ENCODE results near the gene BICD1.

Gene BICD1

DNA sequence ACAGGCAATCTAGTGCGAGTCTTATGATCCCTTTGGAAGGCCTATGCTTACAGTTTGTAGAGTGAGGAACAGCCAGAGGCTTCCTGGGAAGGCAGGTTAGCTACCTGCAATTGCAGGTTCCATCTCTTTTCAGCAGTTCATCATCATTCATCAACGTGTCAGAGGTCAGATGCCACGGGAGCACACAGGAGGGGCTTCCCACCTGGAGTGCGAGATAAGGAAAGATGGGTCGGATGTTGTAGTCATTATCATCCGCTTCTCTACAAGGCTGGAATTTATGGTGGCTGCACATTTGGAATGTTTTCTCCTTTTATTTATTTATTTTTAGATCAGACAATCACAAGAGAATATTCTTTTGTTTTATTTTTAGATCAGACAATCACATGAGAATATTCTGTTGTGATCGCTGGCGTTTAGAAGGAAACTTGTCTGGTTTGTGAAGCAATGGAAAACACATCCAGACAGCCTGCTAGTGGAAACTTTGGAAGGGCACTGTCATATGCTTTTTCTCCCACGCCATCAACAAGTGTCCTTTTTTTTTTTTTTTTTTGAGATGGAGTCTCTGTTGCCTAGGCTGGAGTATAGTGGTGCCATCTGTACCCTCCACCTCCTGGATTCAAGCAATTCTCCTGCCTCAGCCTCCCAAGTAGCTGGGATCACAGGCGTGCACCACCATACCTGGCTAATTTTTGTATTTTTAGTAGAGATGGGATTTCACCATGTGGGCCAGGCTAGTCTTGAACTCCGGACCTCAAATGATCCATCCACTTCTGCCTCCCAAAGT, 1.9 kb upstream of the BICD1 start:
- DNase-seq = no peak

DNA sequence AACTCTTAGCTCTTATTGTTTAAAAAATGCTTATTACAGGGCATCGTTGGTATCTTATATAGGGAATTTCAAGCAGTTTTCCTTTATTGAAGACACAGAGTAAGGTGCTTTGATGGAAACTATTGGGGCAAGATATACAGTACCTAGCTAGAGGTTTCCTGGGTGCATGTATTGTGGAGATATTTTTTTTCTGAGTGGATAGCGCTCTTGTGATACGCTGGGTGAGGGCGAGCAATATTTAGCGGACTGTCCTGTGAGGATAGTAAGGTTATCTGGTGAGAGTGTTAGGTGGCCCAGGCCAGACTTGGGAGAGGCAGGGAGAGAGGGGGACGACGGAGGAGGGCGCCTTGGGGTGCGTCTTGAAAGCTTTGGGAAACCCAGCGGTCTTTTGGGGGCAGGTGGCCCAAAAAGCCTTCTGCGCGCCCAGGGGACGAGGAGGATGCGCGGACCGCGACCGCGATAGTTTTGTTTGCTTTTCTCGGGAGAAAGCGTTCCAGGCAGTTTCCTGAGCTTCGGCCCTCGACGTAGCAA, 596 bp upstream of the BICD1 start:
- DNase-seq = no peak

DNA sequence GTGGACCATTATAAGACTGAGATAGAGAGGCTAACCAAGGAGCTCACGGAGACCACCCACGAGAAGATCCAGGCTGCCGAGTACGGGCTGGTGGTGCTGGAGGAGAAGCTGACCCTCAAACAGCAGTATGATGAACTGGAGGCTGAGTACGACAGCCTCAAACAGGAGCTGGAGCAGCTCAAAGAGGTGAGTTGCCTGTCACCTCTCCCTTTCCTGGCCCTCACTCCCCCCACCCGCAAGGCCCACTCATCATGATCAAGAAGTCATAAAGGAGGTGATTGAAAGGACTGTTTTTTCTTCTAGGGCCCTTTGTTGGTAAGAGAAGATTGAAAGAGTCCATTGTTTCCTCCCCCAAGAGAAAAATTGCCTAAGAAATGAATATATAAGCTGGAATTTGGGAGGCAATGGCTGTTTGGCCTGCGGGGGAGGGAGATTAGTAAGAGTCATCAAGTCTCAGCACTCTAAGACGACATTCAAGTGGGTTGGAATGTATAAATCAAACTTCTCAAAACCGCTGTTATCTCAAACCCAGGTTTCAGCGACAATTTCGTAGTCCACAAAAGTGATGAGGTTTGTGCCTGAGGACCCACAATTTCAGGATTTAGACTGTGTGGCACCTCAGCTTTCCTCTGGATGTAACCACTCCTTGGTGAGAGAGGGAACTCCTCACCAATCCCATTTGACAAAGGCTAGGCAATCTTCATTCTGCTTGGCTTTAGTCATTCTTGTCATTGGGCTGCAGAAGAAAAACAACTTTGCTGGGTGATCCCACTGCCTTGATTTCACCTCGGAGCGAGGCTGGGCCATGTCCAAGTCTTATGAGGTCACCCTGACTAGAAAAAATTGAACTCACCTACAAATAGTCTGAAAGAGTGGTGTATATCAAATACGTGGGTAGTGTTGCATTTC, 966 bp downstream of the BICD1 start:
- peak; percentile 12 for DNase-seq

DNA sequence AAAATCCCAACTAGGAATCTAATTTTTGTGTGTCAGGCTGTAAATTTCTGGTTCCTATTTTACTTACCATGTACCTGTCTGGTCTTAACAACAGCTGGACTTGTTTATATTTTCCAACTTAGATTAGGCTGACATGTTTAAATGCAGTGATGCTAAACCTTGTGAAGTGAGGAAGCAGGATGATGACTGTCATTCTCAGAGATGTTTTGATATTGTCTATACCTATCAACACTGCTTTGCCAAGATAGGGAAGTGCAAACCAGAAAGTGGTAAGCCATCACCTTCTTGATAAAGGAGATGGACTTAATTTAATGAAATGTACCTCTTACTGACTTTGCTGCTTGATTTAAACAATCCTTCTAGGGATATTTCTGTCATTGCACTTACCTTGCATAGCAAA, 2.1 kb downstream of the BICD1 start:
- DNase-seq = no peak

- DNase-seq = no peak
These were observed 3.8 kb downstream of the BICD1 start for GRCh38 chr12:32110417-32110816.

GRCh38 chr12:32110942-32111341, 4.3 kb downstream of the BICD1 start:
- no peak for DNase-seq

DNA sequence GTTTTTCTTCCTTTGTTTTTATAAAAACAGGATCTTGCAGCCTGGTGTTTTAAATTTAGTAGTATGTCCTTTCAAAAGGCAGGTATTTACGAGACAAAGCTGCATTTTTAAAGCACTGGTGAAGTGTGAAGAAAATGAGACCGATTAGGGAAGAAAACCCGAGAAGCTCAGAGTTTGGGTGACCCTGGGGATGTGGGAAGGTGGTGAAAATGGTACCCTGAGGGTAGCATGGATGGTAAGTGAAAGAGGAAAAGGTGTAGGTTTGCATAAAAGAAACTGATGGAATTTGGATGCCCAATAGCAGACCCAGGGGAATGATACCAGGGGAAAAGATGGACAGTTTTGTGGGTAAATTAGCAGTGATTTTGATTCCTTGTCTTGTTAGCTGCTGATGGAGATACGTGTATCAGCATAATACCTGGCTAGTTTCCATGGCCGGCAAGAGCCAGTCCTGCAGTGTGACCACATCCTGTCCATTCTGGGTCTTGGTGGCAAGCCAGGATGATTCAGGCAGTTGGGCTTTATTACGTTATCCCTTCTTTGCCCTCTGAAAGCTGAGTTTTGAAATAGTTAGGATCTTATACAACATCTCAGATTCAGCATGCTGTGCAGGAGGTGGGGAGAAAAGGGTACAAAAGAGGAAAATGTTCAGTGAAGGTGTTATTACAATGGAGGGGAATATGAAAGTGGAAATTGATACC, 8.9 kb downstream of the BICD1 start:
- no peak for DNase-seq

- DNase-seq = no peak
These were observed 10.2 kb downstream of the BICD1 start for GRCh38 chr12:32116897-32117296.

GRCh38 chr12:32117316-32117715, 10.7 kb downstream of the BICD1 start:
- no peak for DNase-seq

- DNase-seq = no peak
These were observed 12.2 kb downstream of the BICD1 start for GRCh38 chr12:32118806-32119205.

DNA sequence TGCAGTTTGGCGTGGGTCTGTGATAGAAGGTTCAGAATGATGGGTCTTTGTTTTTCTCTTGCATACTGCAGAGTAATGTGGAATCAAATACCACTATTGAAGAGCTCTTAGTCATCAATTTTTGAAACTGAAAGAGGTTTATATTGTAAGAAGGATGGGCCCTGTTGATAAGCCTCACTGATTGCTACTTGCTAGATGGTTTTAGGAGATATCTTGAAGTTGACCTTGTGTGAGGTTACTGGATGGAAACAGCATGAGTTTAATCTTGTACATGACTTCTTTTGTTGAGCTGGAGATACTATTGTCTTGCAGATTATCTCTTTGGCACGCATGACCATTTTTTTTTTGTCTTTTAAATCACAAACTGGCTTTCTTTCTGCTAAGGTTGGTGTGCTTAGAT, 13.8 kb downstream of the BICD1 start:
- no peak for DNase-seq

DNA sequence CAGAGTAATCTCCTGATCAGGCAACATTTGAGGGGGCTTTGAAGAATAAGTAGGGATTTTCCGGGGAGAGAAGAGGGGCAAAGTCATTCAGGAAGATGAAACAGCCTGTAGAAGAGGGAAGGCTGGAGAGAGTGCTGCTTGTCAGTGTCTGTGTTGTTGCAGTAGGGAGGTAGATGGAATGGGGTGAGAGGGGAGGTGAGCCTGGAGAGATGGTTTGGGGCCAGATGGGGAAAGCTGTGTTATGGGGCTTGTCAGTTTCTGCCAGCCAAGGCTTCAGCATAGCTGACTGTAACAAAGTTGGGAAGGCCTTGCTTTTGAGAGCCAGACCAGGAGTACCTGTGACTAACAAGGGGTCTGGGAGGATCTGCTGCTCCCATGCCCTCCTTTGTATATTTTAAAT, 18.0 kb downstream of the BICD1 start:
- no peak for DNase-seq

DNA sequence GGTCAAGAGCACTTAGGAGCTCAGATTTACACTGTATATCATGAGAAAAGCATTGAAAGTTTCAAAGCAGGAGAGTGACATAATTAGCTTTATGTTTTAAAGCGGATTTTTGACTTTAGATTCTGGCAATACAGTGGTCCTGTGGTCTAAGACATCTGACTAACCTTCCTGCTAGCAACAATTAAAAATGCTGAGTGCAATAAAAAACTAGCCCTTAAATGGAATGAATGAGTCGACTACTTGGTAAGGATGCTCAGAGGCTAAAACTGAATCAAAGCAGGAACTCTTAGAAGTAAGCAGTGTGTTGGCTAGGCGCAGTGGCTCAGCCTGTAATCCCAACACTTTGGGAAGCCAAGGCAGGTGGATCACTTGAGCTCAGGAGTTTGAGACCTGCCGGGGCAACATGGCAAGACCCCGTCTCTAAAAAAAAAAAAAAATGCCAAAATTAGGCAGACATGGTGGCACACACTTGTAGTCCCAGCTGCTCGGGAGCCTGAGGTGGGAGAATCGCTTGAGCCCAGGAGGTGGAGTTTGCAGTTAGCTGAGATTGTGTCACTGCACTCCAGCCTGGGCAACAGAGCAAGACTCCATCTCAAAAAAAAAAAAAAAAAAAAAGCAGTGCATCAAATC, 18.9 kb downstream of the BICD1 start:
- no peak for DNase-seq

DNA sequence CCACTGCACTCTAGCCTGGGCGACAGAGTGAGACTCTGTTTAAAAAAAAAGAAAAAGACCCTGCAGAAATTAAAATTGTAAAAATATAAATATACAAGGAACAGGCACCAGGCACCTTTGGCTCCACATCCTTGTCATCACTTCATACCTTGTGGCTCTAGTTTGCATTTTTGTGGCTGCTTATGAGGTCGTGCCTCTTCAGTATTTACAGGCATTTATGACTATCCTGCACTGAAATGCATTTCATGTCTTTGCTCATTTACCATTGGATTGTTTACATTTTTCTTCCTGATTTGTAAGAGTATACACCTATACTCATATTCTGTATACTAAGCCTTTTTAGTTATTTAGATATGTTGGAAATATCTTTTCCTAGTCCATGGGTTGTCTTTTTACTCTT, 20.1 kb downstream of the BICD1 start:
- no peak for DNase-seq

- DNase-seq = no peak
These were observed 25.0 kb downstream of the BICD1 start for GRCh38 chr12:32131666-32132065.

- DNase-seq = peak; percentile 7
These were observed 27.6 kb downstream of the BICD1 start for GRCh38 chr12:32134101-32134888.

DNA sequence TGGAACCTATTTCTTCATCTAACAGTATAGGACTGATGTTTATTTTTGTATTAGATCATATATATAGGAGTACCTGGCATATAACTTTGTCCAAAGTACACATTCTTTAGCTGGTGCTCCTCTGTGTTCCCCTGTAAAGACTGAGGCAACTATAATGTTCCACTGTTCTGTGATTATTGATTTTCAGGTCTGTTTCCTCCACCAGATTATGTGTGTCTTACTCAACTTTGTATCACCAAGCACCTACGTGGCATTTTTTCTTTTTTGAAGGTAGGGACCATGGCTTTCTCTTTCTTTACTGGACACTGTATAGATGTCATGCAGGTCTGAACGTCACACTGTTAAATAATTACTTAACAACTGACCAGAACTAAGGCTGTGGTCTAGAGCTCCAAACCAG, 29.3 kb downstream of the BICD1 start:
- no peak for DNase-seq

DNA sequence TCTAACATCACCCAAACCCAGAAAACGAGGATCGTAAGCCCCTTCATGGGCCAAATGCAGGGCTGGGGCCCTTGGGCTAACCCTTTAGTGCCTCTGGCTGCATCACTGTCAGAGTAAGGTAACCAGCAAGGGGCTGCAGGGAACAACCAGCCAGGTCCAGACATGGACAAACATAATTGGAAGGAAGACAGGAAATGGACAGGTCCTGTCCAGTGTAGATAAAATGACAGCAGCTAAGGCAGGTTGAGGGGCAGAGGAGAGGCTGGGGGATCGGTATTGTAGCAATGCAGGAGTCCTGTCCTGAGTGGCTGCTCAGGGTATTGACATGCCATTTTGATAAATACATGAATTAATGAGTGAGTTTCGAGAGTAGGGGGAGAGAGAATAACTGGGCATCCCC, 29.8 kb downstream of the BICD1 start:
- no peak for DNase-seq

DNA sequence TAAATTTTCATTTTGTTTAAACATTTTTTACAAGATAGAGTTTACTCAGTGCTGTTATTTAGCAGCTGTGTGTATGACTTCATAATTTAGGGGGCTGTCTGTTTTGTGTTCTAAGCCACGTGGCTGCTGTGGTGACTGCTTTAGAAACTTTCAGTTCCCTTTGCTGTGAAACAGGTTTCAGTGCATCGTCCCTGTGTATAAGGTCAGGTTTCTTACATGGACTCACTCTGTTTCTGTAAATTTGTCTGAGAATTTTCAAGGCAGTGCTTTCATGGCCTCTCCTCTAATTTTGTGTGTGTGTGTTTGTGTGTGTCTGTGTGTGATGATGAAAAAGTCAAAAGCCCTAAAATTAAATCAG, 32.4 kb downstream of the BICD1 start:
- no peak for DNase-seq

DNA sequence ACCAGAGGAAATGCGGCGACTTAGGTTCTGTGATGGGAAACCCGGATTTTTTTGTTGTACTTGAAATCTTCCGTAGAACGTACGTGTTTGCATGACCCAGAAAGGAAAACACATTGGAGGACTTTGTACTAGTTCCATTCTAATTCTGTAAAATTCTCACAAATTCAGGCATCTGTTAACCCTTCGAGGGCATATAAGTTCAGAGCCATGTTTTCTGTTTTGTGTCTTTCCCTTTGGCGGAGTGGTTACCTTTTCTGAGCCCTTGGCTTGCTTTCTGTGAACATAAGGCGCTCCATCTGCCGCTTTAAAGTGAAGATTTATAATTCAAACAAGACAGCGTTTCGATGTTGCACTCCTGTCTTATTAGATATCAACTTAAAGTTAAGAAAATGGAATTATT, 34.2 kb downstream of the BICD1 start:
- no peak for DNase-seq

DNA sequence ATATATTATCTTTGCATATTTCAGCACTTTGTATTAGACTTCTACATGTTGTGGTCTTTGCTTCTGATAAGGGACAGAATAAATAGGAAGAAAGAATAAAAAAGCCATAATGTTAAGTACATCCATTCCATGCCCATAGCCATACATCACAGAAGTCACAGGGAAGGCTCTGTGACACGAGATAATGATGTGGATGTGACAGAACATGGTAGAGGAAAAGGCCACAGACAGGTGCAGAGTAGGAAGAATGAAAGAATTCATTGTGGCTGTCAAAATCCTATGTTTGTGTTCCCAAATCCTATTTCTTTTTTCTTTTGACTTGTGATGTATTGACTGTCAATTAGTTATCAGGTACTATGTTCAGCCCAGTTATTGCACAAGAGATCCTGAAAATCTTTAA, 38.4 kb downstream of the BICD1 start:
- DNase-seq = no peak
